Choroid plexus epithelial cell (primary cell): ENCODE data around the gene RPTOR.
"Not testable (repeated sequence)": the region's sequence is repeated elsewhere in the genome, so short reads cannot be mapped to it uniquely, and the experiment has no call there.

ENCODE experiments used
- DNase-seq: peaks from one replicate; pipeline ENCODE4 v3.0.0-alpha.2; 2010; ENCODE audit warnings: low read depth
- H3K4me3 ChIP-seq: 2 replicates; pipeline ENCODE4 v1.5.1; 2011; ENCODE audit warnings: low read depth, mild to moderate bottlenecking, control low read depth, low read length, moderate library complexity
- TF ChIP-seq, protein P1 (sequence below): conservative IDR thresholded peaks from 2 replicates; pipeline ENCODE4 v1.5.1; 2011; ENCODE audit warnings: low read depth, mild to moderate bottlenecking, control low read depth, inconsistent platforms, low read length, moderate library complexity

RPTOR gene

GRCh38 chr17:80529904-80530292 lies 14.7 kb upstream of the RPTOR start:
- no peak for DNase-seq
- no peak overlapping the region for H3K4me3 ChIP-seq
- TF ChIP-seq, protein P1, sequence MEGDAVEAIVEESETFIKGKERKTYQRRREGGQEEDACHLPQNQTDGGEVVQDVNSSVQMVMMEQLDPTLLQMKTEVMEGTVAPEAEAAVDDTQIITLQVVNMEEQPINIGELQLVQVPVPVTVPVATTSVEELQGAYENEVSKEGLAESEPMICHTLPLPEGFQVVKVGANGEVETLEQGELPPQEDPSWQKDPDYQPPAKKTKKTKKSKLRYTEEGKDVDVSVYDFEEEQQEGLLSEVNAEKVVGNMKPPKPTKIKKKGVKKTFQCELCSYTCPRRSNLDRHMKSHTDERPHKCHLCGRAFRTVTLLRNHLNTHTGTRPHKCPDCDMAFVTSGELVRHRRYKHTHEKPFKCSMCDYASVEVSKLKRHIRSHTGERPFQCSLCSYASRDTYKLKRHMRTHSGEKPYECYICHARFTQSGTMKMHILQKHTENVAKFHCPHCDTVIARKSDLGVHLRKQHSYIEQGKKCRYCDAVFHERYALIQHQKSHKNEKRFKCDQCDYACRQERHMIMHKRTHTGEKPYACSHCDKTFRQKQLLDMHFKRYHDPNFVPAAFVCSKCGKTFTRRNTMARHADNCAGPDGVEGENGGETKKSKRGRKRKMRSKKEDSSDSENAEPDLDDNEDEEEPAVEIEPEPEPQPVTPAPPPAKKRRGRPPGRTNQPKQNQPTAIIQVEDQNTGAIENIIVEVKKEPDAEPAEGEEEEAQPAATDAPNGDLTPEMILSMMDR, result no peak

- TF ChIP-seq, protein P1, result no peak
- H3K4me3 ChIP-seq, result no peak overlapping the region
- no peak for DNase-seq
Measured at GRCh38 chr17:80531400-80531799, 13.2 kb upstream of the RPTOR start.

DNA sequence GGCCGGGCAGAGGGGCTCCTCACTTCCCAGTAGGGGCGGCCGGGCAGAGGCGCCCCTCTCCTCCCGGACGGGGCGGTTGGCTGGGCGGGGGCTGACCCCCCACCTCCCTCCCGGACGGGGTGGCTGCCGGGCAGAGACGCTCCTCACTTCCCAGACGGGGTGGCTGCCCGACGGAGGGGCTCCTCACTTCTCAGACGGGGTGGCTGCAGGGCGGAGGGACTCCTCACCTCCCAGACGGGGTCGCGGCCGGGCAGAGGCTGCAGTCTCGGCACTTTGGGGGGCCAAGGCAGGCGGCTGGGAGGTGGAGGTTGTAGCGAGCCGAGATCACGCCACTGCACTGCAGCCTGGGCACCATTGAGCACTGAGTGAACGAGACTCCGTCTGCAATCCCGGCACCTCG lies 7.3 kb upstream of the RPTOR start:
- not testable (repeated sequence) for H3K4me3 ChIP-seq, DNase-seq

DNA sequence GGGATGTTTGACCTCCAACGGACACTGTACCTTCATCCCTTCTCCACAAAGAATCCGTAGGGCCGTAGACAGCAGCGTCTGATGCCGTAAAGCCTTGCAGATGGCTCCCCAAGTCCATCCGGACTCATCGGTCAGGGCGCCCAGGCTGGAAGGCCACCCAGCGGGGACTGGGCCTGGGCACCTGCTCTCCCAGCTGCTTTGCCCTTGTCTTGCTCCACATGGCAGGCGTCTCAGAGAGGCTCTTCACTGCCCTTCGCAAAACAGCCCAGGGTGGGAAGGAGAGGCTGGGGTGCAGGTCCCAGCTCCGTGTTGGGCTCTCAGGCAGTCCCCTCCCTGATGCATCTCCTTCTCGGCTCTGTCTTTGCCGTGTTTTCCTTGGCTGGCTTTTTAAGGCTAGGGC lies 6.2 kb upstream of the RPTOR start:
- no peak overlapping the region for H3K4me3 ChIP-seq

DNA sequence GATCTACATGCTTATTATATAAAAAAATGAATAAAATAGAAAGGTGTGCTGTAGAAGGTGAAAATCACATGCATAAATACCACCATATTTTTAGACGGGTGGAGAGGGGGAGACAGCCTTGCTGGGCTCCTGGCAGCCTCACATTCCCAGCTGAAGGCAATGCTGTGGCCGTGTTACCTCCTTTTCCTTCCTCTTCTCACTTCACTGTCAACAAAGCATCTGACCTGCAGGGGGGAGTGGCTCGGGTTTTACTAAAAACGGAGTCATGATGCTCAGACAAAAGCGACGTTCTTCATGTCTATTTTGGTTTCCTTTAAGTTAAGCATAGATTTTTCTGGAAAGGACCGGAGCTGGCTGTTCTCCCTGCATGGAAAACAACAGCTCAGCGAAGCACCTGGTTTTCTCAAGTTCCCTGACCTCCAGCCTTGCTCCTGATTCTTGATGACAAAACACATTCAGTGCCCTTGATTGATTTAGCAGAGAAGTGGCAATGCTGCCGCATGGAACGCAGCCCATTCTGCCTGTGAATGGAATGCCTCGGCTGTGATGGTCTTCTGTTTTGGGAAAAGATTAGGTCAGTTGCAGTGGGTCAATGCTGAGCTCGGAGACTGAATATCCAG lies 5.5 kb upstream of the RPTOR start:
- TF ChIP-seq, protein P1, result peak; percentile 3
- no peak for DNase-seq
- H3K4me3 ChIP-seq, result no peak overlapping the region

More for the DNA sequence above, 6.2 kb upstream of the RPTOR start:
- no peak for DNase-seq
- TF ChIP-seq, protein P1, result no peak

- H3K4me3 ChIP-seq, result peak overlapping the region; percentile 65
- TF ChIP-seq, protein P1, result no peak
- no peak for DNase-seq
Measured at GRCh38 chr17:80545499-80545826, 825 bp downstream of the RPTOR start.

GRCh38 chr17:80546267-80546666 lies 1.6 kb downstream of the RPTOR start:
- DNase-seq, result no peak
- TF ChIP-seq, protein P1, result no peak
- H3K4me3 ChIP-seq, result no peak overlapping the region
